ENCODE measurements around the gene DNAH14.

The DNAH14 gene

DNA sequence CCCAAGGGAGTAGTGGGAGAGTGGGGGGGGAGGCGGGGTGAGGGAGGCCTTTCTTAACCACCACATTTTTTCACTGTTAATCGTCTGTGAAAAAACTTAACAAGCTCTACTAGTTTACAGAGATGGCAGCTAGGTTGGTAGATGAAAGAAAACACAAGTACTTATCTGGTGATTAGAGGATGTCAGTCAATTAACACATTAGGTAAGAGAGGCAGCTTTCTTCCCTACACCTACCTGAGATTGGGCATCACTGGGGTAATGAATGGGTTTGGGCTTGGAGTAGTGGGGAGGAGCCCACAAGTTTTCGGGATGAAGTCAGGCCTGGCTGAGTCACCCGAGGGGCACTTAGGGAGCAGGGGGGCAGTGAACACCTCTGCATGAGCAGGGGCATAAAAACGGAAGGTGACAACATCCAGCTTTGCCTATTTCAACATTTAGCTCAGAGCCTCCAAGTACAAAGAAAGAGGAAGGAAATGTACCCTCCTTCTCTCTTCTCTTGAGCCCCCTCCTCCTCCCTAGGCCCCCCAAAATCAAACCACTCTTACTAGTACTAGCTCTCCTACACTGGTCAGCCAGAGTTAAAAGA is 495.8 kb downstream of the DNAH14 start (continued):
- TF ChIP-seq, protein P1, sequence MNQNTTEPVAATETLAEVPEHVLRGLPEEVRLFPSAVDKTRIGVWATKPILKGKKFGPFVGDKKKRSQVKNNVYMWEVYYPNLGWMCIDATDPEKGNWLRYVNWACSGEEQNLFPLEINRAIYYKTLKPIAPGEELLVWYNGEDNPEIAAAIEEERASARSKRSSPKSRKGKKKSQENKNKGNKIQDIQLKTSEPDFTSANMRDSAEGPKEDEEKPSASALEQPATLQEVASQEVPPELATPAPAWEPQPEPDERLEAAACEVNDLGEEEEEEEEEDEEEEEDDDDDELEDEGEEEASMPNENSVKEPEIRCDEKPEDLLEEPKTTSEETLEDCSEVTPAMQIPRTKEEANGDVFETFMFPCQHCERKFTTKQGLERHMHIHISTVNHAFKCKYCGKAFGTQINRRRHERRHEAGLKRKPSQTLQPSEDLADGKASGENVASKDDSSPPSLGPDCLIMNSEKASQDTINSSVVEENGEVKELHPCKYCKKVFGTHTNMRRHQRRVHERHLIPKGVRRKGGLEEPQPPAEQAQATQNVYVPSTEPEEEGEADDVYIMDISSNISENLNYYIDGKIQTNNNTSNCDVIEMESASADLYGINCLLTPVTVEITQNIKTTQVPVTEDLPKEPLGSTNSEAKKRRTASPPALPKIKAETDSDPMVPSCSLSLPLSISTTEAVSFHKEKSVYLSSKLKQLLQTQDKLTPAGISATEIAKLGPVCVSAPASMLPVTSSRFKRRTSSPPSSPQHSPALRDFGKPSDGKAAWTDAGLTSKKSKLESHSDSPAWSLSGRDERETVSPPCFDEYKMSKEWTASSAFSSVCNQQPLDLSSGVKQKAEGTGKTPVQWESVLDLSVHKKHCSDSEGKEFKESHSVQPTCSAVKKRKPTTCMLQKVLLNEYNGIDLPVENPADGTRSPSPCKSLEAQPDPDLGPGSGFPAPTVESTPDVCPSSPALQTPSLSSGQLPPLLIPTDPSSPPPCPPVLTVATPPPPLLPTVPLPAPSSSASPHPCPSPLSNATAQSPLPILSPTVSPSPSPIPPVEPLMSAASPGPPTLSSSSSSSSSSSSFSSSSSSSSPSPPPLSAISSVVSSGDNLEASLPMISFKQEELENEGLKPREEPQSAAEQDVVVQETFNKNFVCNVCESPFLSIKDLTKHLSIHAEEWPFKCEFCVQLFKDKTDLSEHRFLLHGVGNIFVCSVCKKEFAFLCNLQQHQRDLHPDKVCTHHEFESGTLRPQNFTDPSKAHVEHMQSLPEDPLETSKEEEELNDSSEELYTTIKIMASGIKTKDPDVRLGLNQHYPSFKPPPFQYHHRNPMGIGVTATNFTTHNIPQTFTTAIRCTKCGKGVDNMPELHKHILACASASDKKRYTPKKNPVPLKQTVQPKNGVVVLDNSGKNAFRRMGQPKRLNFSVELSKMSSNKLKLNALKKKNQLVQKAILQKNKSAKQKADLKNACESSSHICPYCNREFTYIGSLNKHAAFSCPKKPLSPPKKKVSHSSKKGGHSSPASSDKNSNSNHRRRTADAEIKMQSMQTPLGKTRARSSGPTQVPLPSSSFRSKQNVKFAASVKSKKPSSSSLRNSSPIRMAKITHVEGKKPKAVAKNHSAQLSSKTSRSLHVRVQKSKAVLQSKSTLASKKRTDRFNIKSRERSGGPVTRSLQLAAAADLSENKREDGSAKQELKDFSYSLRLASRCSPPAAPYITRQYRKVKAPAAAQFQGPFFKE (tag by site-specific recombination; IDR thresholded peaks at IDR 0.05; ENCODE audit: borderline replicate concordance): no peak
- peak; percentile 77 for TF ChIP-seq GLIS2 (tag by site-specific recombination; IDR thresholded peaks at IDR 0.05)
- TF ChIP-seq ZNF707 (tag by site-specific recombination; IDR thresholded peaks at IDR 0.05): no peak
- TF ChIP-seq ZNF514 (tag by site-specific recombination; IDR thresholded peaks at IDR 0.05): no peak
- peak; percentile 33; the same call in 1 of the 2 replicates for TF ChIP-seq ZNF146 (tag by site-specific recombination; IDR thresholded peaks at IDR 0.05)
- TF ChIP-seq, protein P2, sequence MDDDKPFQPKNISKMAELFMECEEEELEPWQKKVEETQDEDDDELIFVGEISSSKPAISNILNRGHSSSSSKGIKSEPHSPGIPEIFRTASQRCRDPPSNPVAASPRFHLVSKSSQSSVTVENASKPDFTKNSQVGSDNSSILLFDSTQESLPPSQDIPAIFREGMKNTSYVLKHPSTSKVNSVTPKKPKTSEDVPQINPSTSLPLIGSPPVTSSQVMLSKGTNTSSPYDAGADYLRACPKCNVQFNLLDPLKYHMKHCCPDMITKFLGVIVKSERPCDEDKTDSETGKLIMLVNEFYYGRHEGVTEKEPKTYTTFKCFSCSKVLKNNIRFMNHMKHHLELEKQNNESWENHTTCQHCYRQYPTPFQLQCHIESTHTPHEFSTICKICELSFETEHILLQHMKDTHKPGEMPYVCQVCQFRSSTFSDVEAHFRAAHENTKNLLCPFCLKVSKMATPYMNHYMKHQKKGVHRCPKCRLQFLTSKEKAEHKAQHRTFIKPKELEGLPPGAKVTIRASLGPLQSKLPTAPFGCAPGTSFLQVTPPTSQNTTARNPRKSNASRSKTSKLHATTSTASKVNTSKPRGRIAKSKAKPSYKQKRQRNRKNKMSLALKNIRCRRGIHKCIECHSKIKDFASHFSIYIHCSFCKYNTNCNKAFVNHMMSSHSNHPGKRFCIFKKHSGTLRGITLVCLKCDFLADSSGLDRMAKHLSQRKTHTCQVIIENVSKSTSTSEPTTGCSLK (tag by site-specific recombination; IDR thresholded peaks at IDR 0.05): no peak
- TF ChIP-seq ZBTB7A (tag by site-specific recombination; IDR thresholded peaks at IDR 0.05; ENCODE audit: low read depth): peak; percentile 48; the same call in 1 of the 2 replicates
- TF ChIP-seq BCL11A (tag by site-specific recombination; IDR thresholded peaks at IDR 0.05; ENCODE audit: low read depth): 0 out of 2 replicates have a peak, but pooled peaks have one; percentile 46
- peak; percentile 57; the same call in 1 of the 2 replicates for TF ChIP-seq ZNF76 (tag by site-specific recombination; IDR thresholded peaks at IDR 0.05; ENCODE audit: borderline replicate concordance, low read depth)
- TF ChIP-seq, protein P3, sequence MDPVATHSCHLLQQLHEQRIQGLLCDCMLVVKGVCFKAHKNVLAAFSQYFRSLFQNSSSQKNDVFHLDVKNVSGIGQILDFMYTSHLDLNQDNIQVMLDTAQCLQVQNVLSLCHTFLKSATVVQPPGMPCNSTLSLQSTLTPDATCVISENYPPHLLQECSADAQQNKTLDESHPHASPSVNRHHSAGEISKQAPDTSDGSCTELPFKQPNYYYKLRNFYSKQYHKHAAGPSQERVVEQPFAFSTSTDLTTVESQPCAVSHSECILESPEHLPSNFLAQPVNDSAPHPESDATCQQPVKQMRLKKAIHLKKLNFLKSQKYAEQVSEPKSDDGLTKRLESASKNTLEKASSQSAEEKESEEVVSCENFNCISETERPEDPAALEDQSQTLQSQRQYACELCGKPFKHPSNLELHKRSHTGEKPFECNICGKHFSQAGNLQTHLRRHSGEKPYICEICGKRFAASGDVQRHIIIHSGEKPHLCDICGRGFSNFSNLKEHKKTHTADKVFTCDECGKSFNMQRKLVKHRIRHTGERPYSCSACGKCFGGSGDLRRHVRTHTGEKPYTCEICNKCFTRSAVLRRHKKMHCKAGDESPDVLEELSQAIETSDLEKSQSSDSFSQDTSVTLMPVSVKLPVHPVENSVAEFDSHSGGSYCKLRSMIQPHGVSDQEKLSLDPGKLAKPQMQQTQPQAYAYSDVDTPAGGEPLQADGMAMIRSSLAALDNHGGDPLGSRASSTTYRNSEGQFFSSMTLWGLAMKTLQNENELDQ (tag by site-specific recombination; IDR thresholded peaks at IDR 0.05; ENCODE audit: low read depth): no peak
- no peak for TF ChIP-seq ZNF571 (tag by site-specific recombination; IDR thresholded peaks at IDR 0.05)
- peak; percentile 34; the same call in 1 of the 2 replicates for TF ChIP-seq GLI2 (tag by site-specific recombination; IDR thresholded peaks at IDR 0.05; ENCODE audit: borderline replicate concordance, low read depth)
- TF ChIP-seq, protein P4, sequence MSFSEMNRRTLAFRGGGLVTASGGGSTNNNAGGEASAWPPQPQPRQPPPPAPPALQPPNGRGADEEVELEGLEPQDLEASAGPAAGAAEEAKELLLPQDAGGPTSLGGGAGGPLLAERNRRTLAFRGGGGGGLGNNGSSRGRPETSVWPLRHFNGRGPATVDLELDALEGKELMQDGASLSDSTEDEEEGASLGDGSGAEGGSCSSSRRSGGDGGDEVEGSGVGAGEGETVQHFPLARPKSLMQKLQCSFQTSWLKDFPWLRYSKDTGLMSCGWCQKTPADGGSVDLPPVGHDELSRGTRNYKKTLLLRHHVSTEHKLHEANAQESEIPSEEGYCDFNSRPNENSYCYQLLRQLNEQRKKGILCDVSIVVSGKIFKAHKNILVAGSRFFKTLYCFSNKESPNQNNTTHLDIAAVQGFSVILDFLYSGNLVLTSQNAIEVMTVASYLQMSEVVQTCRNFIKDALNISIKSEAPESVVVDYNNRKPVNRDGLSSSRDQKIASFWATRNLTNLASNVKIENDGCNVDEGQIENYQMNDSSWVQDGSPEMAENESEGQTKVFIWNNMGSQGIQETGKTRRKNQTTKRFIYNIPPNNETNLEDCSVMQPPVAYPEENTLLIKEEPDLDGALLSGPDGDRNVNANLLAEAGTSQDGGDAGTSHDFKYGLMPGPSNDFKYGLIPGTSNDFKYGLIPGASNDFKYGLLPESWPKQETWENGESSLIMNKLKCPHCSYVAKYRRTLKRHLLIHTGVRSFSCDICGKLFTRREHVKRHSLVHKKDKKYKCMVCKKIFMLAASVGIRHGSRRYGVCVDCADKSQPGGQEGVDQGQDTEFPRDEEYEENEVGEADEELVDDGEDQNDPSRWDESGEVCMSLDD (tag by site-specific recombination; IDR thresholded peaks at IDR 0.05): 0 out of 2 replicates have a peak, but pooled peaks have one; percentile 28
- no peak; the same call in 1 of the 2 replicates for TF ChIP-seq ZNF10 (tag by site-specific recombination; IDR thresholded peaks at IDR 0.05)
- TF ChIP-seq, protein P5, sequence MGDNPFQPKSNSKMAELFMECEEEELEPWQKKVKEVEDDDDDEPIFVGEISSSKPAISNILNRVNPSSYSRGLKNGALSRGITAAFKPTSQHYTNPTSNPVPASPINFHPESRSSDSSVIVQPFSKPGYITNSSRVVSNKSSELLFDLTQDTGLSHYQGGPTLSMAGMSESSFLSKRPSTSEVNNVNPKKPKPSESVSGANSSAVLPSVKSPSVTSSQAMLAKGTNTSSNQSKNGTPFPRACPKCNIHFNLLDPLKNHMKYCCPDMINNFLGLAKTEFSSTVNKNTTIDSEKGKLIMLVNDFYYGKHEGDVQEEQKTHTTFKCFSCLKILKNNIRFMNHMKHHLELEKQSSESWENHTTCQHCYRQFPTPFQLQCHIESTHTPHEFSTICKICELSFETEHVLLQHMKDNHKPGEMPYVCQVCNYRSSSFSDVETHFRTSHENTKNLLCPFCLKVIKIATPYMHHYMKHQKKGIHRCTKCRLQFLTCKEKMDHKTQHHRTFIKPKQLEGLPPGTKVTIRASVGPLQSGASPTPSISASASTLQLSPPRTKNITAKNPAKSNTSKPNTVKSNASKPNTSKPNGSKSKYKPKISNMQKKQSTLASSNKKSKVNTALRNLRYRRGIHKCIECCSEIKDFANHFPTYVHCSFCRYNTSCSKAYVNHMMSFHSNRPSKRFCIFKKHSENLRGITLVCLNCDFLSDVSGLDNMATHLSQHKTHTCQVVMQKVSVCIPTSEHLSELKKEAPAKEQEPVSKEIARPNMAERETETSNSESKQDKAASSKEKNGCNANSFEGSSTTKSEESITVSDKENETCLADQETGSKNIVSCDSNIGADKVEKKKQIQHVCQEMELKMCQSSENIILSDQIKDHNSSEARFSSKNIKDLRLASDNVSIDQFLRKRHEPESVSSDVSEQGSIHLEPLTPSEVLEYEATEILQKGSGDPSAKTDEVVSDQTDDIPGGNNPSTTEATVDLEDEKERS (tag by site-specific recombination; IDR thresholded peaks at IDR 0.05): no peak
- no peak for TF ChIP-seq ZNF155 (tag by site-specific recombination; IDR thresholded peaks at IDR 0.05)
- TF ChIP-seq KLF1 (tag by site-specific recombination; IDR thresholded peaks at IDR 0.05): peak; percentile 85
- TF ChIP-seq, protein P6, sequence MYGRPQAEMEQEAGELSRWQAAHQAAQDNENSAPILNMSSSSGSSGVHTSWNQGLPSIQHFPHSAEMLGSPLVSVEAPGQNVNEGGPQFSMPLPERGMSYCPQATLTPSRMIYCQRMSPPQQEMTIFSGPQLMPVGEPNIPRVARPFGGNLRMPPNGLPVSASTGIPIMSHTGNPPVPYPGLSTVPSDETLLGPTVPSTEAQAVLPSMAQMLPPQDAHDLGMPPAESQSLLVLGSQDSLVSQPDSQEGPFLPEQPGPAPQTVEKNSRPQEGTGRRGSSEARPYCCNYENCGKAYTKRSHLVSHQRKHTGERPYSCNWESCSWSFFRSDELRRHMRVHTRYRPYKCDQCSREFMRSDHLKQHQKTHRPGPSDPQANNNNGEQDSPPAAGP (tag by site-specific recombination; IDR thresholded peaks at IDR 0.05): peak; percentile 95
- TF ChIP-seq, protein P7, sequence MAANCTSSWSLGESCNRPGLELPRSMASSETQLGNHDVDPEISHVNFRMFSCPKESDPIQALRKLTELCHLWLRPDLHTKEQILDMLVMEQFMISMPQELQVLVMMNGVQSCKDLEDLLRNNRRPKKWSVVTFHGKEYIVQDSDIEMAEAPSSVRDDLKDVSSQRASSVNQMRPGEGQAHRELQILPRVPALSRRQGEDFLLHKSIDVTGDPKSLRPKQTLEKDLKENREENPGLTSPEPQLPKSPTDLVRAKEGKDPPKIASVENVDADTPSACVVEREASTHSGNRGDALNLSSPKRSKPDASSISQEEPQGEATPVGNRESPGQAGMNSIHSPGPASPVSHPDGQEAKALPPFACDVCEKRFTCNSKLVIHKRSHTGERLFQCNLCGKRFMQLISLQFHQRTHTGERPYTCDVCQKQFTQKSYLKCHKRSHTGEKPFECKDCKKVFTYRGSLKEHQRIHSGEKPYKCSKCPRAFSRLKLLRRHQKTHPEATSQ (tag by site-specific recombination; IDR thresholded peaks at IDR 0.05): no peak
